Chondrocyte (in vitro differentiated cells): ENCODE measurements around the gene DPYSL5. TPM values are rescaled to one million over a fixed set of nuclear protein-coding genes. Genes with fewer than 3 reads are reported as not detected.

Experiments used
- DNase-seq: peaks from one replicate; pipeline ENCODE4 v3.0.0; 2021; ENCODE audit warnings: mixed read lengths, low spot score
- H3K27ac Mint-ChIP-seq: one replicate; pipeline ENCODE4 v1.8.0; 2021; ENCODE audit warnings: mild to moderate bottlenecking, moderate library complexity, mixed read lengths; ENCODE audit not compliant: unreplicated experiment
- H3K27me3 Mint-ChIP-seq: 2 replicates; pipeline ENCODE4 v1.8.0; 2021; ENCODE audit warnings: low read depth, mixed read lengths
- H3K36me3 Mint-ChIP-seq: 2 replicates; pipeline ENCODE4 v1.8.0; 2021; ENCODE audit warnings: low read depth, mixed read lengths
- H3K4me1 Mint-ChIP-seq: 2 replicates; pipeline ENCODE4 v1.8.0; 2021; ENCODE audit warnings: low read depth, mild to moderate bottlenecking, mixed read lengths
- H3K4me3 Mint-ChIP-seq: one replicate; pipeline ENCODE4 v1.8.0; 2021; ENCODE audit warnings: mild to moderate bottlenecking, moderate library complexity, mixed read lengths; ENCODE audit not compliant: unreplicated experiment
- H3K9me3 Mint-ChIP-seq: 2 replicates; pipeline ENCODE4 v1.8.0; 2021; ENCODE audit warnings: low read depth, mixed read lengths
- total RNA-seq: library from RNA; stranded (reverse); gene quantifications from 3 replicates; pipeline ENCODE4 v1.2.1, GENCODE V29; 2021
- TF ChIP-seq, protein P1 (sequence below): fragments of 200-600 bp; sonication (generic); IDR thresholded peaks from 2 replicates; pipeline ENCODE4 v1.5.0; 2021; ENCODE audit warnings: antibody characterized with exemption, mild to moderate bottlenecking, moderate library complexity

DPYSL5 gene
- total RNA-seq, 1 donor from 2014 or later: 0.25 TPM

DNA sequence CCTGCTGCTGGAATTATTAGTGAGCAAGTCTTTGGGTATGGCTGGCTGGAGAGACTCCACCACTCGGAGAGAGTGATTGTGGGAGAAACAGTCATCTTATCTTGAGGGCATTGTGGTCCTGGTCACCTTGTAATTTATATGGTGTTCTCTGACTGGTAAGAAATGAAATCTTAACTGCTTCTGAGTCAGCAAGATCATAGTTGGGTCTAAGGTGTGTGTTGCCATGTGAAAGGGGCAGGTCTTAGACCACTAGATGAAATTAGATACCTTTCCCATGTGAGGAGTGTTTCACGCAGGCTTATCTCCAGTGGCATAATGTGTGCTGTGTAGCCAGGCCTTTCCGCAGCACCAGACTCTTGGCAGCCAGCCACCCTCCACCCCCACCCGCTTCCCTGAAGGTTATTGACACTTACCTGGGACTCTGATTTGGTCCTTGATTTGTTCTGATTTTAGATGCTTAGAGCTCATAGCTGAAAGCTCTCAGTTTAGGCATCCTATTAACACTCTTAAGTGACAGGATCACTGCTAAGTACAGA, 130.2 kb downstream of the DPYSL5 start:
- no peaks in the 10 kb centered on the region for H3K9me3 Mint-ChIP-seq
- DNase-seq: no peak
- H3K27ac Mint-ChIP-seq: no peak overlapping the region

DNA sequence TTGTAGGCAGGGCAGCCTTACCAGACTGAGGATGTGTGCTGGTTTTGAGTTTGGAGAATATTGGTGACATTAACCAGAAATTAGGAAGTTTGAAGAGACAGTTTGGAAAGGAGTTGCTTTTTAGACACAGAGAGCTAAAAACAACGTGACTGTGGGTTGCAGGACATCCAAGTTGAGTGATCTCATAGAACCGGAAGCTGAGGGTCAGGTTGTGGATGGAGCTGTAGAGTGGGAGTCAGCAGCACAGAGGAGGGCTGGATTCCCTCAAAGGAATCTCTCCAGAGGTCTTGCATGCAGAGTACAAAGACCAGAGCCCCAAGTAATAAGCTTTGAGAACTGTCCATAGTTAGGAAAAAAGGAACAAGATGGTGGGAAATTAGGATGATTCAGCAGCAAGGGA, 131.8 kb downstream of the DPYSL5 start:
- no peak for DNase-seq
- TF ChIP-seq, protein P1, sequence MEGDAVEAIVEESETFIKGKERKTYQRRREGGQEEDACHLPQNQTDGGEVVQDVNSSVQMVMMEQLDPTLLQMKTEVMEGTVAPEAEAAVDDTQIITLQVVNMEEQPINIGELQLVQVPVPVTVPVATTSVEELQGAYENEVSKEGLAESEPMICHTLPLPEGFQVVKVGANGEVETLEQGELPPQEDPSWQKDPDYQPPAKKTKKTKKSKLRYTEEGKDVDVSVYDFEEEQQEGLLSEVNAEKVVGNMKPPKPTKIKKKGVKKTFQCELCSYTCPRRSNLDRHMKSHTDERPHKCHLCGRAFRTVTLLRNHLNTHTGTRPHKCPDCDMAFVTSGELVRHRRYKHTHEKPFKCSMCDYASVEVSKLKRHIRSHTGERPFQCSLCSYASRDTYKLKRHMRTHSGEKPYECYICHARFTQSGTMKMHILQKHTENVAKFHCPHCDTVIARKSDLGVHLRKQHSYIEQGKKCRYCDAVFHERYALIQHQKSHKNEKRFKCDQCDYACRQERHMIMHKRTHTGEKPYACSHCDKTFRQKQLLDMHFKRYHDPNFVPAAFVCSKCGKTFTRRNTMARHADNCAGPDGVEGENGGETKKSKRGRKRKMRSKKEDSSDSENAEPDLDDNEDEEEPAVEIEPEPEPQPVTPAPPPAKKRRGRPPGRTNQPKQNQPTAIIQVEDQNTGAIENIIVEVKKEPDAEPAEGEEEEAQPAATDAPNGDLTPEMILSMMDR: no peak
- Mint-ChIP-seq H3K27me3 (no peaks in the 10 kb centered on the region), H3K27ac (no peak overlapping the region), H3K9me3 (no peaks in the 10 kb centered on the region), H3K36me3 (no peaks in the 10 kb centered on the region), H3K4me1 (peaks cover 6% of the 10 kb centered on the region), H3K4me3 (no peak overlapping the region)

More for the DNA sequence above, 130.2 kb downstream of the DPYSL5 start:
- no peaks in the 10 kb centered on the region for H3K27me3 Mint-ChIP-seq
- peaks cover 6% of the 10 kb centered on the region for H3K4me1 Mint-ChIP-seq
- TF ChIP-seq, protein P1: no peak
- no peaks in the 10 kb centered on the region for H3K36me3 Mint-ChIP-seq
- no peak overlapping the region for H3K4me3 Mint-ChIP-seq

DNA sequence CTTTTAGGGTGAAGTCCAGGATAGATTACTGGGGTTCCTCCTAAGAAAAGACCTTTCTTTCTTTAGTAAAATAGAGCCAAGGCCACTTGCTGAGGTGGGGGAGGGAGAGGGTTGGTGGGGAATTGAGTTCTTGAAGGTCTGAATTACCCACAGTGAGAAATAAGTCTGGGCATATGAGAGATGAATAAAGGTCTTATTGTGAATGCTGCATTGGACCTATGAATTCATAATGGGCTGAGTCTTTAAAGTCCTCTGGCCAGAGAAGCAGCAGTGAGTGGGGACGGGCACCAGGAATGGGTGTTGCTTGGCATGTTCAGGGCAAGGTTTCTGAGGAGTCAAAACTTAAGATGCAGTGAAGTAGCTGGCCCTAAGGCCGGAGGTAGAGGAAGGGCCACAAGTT, 133.0 kb downstream of the DPYSL5 start:
- TF ChIP-seq, protein P1: no peak
- no peak overlapping the region for H3K4me3 Mint-ChIP-seq
- no peak for DNase-seq
- no peaks in the 10 kb centered on the region for H3K9me3 Mint-ChIP-seq
- no peaks in the 10 kb centered on the region for H3K36me3 Mint-ChIP-seq
- peaks cover 6% of the 10 kb centered on the region for H3K4me1 Mint-ChIP-seq
- H3K27ac Mint-ChIP-seq: no peak overlapping the region
- no peaks in the 10 kb centered on the region for H3K27me3 Mint-ChIP-seq

DNA sequence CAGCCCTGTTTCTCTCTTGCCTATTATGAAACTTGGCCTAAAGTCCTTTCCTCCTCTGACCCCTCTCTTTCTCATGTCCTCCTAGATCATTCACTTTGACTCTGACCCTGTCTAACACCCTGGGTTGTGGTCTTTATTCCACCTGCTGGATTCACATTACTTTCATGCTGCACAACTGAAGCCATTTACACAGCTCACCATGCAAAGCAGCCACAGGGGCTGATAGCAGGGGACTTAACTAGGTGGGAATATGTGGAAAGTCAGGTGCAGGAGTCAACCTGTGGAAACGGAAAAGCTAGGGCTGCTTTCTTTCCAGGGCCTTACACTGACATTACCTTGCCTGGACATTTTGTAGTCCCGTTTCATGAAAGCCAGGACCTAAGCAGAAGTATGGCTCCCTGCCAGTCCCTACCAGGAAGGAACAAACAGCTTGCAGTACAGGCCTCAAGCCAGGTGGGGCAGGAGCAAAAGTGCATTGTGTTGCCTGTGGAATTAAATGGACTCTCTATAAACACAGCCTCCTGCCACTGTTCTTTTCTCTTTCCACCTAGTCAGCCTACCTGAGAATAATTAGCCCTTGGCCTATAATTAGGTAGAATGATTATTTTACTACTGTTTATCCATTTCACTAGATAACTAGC, 134.3 kb downstream of the DPYSL5 start:
- Mint-ChIP-seq H3K27me3 (no peaks in the 10 kb centered on the region), H3K27ac (no peak overlapping the region), H3K9me3 (no peaks in the 10 kb centered on the region), H3K4me3 (no peak overlapping the region), H3K4me1 (peaks cover 6% of the 10 kb centered on the region), H3K36me3 (peaks cover 2% of the 10 kb centered on the region)
- DNase-seq: no peak
- TF ChIP-seq, protein P1: peak; percentile 42

DNA sequence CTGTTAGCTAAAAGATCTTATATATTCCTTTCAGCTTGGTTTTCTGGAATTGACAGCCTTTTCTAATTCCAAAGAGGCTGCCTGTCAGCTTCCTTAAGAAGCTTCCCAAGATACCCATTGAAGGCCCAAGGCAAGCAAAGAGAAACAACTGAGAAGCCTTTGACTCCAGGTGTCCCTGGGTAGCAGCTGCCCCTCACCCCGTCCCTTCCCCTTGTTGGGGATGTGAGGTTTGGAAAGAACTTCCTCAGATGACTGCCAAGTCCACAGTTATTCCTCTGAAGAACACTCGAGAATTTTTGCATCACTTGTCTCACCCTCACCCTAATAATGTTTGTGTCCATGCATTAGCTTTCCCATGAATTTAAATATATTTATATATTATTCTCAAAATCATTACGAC, 135.8 kb downstream of the DPYSL5 start:
- no peak overlapping the region for H3K27ac Mint-ChIP-seq
- H3K9me3 Mint-ChIP-seq: no peaks in the 10 kb centered on the region
- DNase-seq: no peak
- no peak overlapping the region for H3K4me3 Mint-ChIP-seq
- H3K36me3 Mint-ChIP-seq: peaks cover 2% of the 10 kb centered on the region
- TF ChIP-seq, protein P1: no peak
- peaks cover 19% of the 10 kb centered on the region for H3K4me1 Mint-ChIP-seq
- no peaks in the 10 kb centered on the region for H3K27me3 Mint-ChIP-seq
